IMR-90 (cell line): ENCODE results near the gene ZNF878. TPM values are rescaled to one million over a fixed set of nuclear protein-coding genes. Genes with fewer than 3 reads are reported as not detected.

ENCODE experiments used
- ATAC-seq: fragments of 200-7000 bp; cut with Tn5 transposase; 2 replicates; pipeline ENCODE4 v1.9.1; 2020; ENCODE audit warnings: low read depth, mild to moderate bottlenecking, moderate library complexity
- BruUV-seq: library from RNA; stranded (reverse); fragments of 400-500 nt; replicated peaks from 2 replicates; lab custom pipeline; 2021; lab: Mats Ljungman, UMichigan
- CTCF ChIA-PET: fragments of 300-600 bp; formaldehyde crosslinking; extraction: SDS; loops from one replicate; lab custom pipeline; 2021; ENCODE audit warnings: antibody characterized with exemption; lab: Yijun Ruan, JAX
- POLR2A ChIA-PET: fragments of 300-600 bp; sonication (Branson Sonifier 250); formaldehyde crosslinking; loops from one replicate; lab custom pipeline; 2022; ENCODE audit warnings: antibody characterized with exemption; ENCODE audit not compliant: unreplicated experiment; lab: Charles Lee
- DNase-seq: peaks from one replicate; pipeline ENCODE4 v3.0.0; 2013
- H2AFZ ChIP-seq: replicated peaks from 2 replicates; pipeline ENCODE3; 2013; ENCODE audit warnings: low read length, mild to moderate bottlenecking; ENCODE audit not compliant: poor library complexity
- H2AK5ac ChIP-seq: 2 replicates; pipeline ENCODE4 v1.6.1; 2013; ENCODE audit warnings: low read depth, low read length, inconsistent platforms
- H2AK9ac ChIP-seq: replicated peaks from 2 replicates; pipeline ENCODE3; 2013; ENCODE audit warnings: mild to moderate bottlenecking, low read depth, low read length, moderate library complexity; ENCODE audit not compliant: poor library complexity
- H2BK120ac ChIP-seq: 2 replicates; pipeline ENCODE4 v1.6.1; 2013; ENCODE audit warnings: low read depth, low read length, inconsistent platforms
- H2BK15ac ChIP-seq: 3 replicates; pipeline ENCODE4 v1.6.1; 2013; ENCODE audit warnings: low read depth, low read length, inconsistent platforms
- H2BK20ac ChIP-seq: 2 replicates; pipeline ENCODE4 v1.6.1; 2013; ENCODE audit warnings: low read depth, mild to moderate bottlenecking, inconsistent platforms, low read length, moderate library complexity
- H2BK5ac ChIP-seq: 2 replicates; pipeline ENCODE4 v1.6.1; 2013; ENCODE audit warnings: mild to moderate bottlenecking, low read depth, low read length, inconsistent platforms; ENCODE audit not compliant: poor library complexity, severe bottlenecking
- H3K14ac ChIP-seq: replicated peaks from 2 replicates; pipeline ENCODE4 v1.6.1; 2013; ENCODE audit warnings: low read depth, low read length, inconsistent platforms
- H3K18ac ChIP-seq: 2 replicates; pipeline ENCODE4 v1.6.1; 2013; ENCODE audit warnings: low read depth, low read length, control low read depth
- H3K23ac ChIP-seq: 2 replicates; pipeline ENCODE4 v1.6.1; 2013; ENCODE audit warnings: low read depth, low read length, inconsistent platforms
- H3K27ac ChIP-seq: 2 replicates; pipeline ENCODE4 v1.5.1; 2013; ENCODE audit warnings: mild to moderate bottlenecking, control low read depth, low read length; ENCODE audit not compliant: insufficient read depth
- H3K27me3 ChIP-seq: 2 replicates; pipeline ENCODE4 v1.6.1; 2013; ENCODE audit warnings: low read length; ENCODE audit not compliant: control insufficient read depth, insufficient read depth
- H3K36me3 ChIP-seq: 2 replicates; pipeline ENCODE4 v1.6.1; 2013; ENCODE audit warnings: low read length, mixed read lengths; ENCODE audit not compliant: control insufficient read depth, insufficient read depth
- H3K4ac ChIP-seq: 2 replicates; pipeline ENCODE4 v1.6.1; 2013; ENCODE audit warnings: low read depth, low read length, inconsistent platforms
- H3K4me1 ChIP-seq: 2 replicates; pipeline ENCODE4 v1.6.1; 2013; ENCODE audit warnings: low read length, mixed read lengths; ENCODE audit not compliant: control insufficient read depth, insufficient read depth
- H3K4me2 ChIP-seq: 2 replicates; pipeline ENCODE4 v1.6.1; 2013; ENCODE audit warnings: low read depth, mild to moderate bottlenecking, control low read depth, low read length, moderate library complexity
- H3K4me3 ChIP-seq: 2 replicates; pipeline ENCODE4 v1.5.1; 2013; ENCODE audit warnings: low read depth, mild to moderate bottlenecking, control low read depth, low read length, moderate library complexity; ENCODE audit not compliant: insufficient read depth
- H3K56ac ChIP-seq: 2 replicates; pipeline ENCODE4 v1.6.1; 2013; ENCODE audit warnings: low read length, inconsistent platforms; ENCODE audit not compliant: insufficient read depth; ENCODE audit errors: extremely low read depth
- H3K79me1 ChIP-seq, 2 experiments: 2 replicates each; pipeline ENCODE4 v1.6.1; 2013; ENCODE audit warnings: low read length in 2 of 2, inconsistent platforms in 1 of 2, low read depth in 1 of 2
- H3K9ac ChIP-seq: 2 replicates; pipeline ENCODE4 v1.6.1; 2013; ENCODE audit warnings: low read depth, low read length, control low read depth
- H3K9me1 ChIP-seq: 2 replicates; pipeline ENCODE4 v1.6.1; 2013; ENCODE audit warnings: low read length, inconsistent platforms; ENCODE audit not compliant: insufficient read depth
- H3K9me3 ChIP-seq: 2 replicates; pipeline ENCODE4 v1.6.1; 2013; ENCODE audit warnings: low read length; ENCODE audit not compliant: control insufficient read depth, insufficient read depth
- H4K20me1 ChIP-seq: 2 replicates; pipeline ENCODE4 v1.6.1; 2013; ENCODE audit warnings: low read length, inconsistent platforms; ENCODE audit not compliant: insufficient read depth
- H4K5ac ChIP-seq: 2 replicates; pipeline ENCODE4 v1.6.1; 2013; ENCODE audit warnings: mild to moderate bottlenecking, low read depth, low read length, control low read depth
- H4K8ac ChIP-seq, 2 experiments: 2 replicates each; pipeline ENCODE4 v1.6.1; 2013; ENCODE audit warnings: low read depth in 2 of 2, low read length in 2 of 2, control low read depth in 1 of 2, inconsistent platforms in 1 of 2
- H4K91ac ChIP-seq: 2 replicates; pipeline ENCODE4 v1.6.1; 2013; ENCODE audit warnings: low read depth, low read length, inconsistent platforms; ENCODE audit not compliant: insufficient read depth
- BHLHE40 ChIP-seq: fragments of 150-350 bp; IDR thresholded peaks from 2 replicates; pipeline ENCODE4 v1.6.1; 2016; ENCODE audit warnings: mild to moderate bottlenecking, low read depth, low read length
- CHD1 ChIP-seq: IDR thresholded peaks from 2 replicates; pipeline ENCODE4 v1.6.1; 2012; ENCODE audit warnings: low read depth, low read length, improper control_type of control experiment
- FOS ChIP-seq: fragments of 150-350 bp; IDR thresholded peaks from 2 replicates; pipeline ENCODE4 v1.6.1; 2016; ENCODE audit warnings: low read depth, low read length
- MAFK ChIP-seq: IDR thresholded peaks from 2 replicates; pipeline ENCODE4 v1.6.1; 2012; ENCODE audit warnings: low read depth, low read length, improper control_type of control experiment
- MAZ ChIP-seq: IDR thresholded peaks from 2 replicates; pipeline ENCODE4 v1.6.1; 2012; ENCODE audit warnings: low read depth, mild to moderate bottlenecking, low read length, improper control_type of control experiment, moderate library complexity, borderline replicate concordance
- MXI1 ChIP-seq: IDR thresholded peaks from 2 replicates; pipeline ENCODE4 v1.6.1; 2012; ENCODE audit warnings: low read depth, mild to moderate bottlenecking, low read length, moderate library complexity, borderline replicate concordance
- NFE2L2 ChIP-seq: fragments of 150-350 bp; IDR thresholded peaks from 2 replicates; pipeline ENCODE4 v1.6.1; 2016; ENCODE audit warnings: low read depth, mild to moderate bottlenecking, low read length
- POLR2A ChIP-seq: IDR thresholded peaks from 2 replicates; pipeline ENCODE4 v1.6.1; 2012; ENCODE audit warnings: mild to moderate bottlenecking, low read depth, low read length
- RFX5 ChIP-seq: IDR thresholded peaks from 2 replicates; pipeline ENCODE4 v1.8.0; 2012; ENCODE audit warnings: low read depth, mild to moderate bottlenecking, low read length, moderate library complexity
- SMC3 ChIP-seq: fragments of 150-350 bp; IDR thresholded peaks from 2 replicates; pipeline ENCODE4 v1.6.1; 2016; ENCODE audit warnings: low read depth, mild to moderate bottlenecking, antibody characterized with exemption, low read length, moderate library complexity
- WGBS, 2 experiments: methylation state at CpG; one replicate each; pipeline versions ENCODE4 v1.1.5 to v1.1.7; 2013; ENCODE audit warnings: missing lambda C conversion rate in 2 of 2; ENCODE audit not compliant: insufficient read length in 1 of 2; ENCODE audit errors: extremely low coverage in 2 of 2; 5-methylcytosine and 5-hydroxymethylcytosine counted together
- dilution Hi-C: fragments of 300-500 bp; cut with HindIII; formaldehyde crosslinking; loops from one replicate; pipeline ENCODE4 v1.14.3; 2018; ENCODE audit warnings: low sequenced_read_pairs; ENCODE audit not compliant: unreplicated experiment
- in situ Hi-C: fragments of 300-500 bp; cut with MboI; formaldehyde crosslinking; loops from 3 replicates; pipeline ENCODE4 v1.14.3; 2019; ENCODE audit warnings: low sequenced_read_pairs, inconsistent platforms, mixed read lengths
- intact Hi-C: fragments of 100-400 bp; cut with micrococcal nuclease; formaldehyde crosslinking; loops from 2 replicates; pipeline ENCODE4 v1.10.0; 2022
- polyA plus RNA-seq, 3 experiments: library from polyadenylated mRNA; depleted of rRNA; stranded (reverse); fragments of >200 nt; gene quantifications; 2 replicates each; pipeline ENCODE4 v1.2.3, GENCODE V29; 2012; ENCODE audit warnings: low replicate concordance in 1 of 3
- total RNA-seq: library from RNA; depleted of rRNA; stranded (reverse); fragments of >200 nt; gene quantifications from 2 replicates; pipeline ENCODE4 v1.2.3, GENCODE V29; 2012
- TF ChIP-seq, protein P1 (sequence below): conservative IDR thresholded peaks from 2 replicates; pipeline ENCODE4 v1.5.1; 2012; ENCODE audit warnings: mild to moderate bottlenecking, low read depth, low read length, improper control_type of control experiment
- TF ChIP-seq, protein P2 (sequence below): fragments of 150-350 bp; IDR thresholded peaks from 2 replicates; pipeline ENCODE4 v1.6.1; 2016; ENCODE audit warnings: low read depth, mild to moderate bottlenecking, low read length, moderate library complexity, borderline replicate concordance

Gene ZNF878
- total and polyA plus RNA-seq, 2 of the 4 experiments (the other 2 are of a cell fraction) = 0.05 to 0.36 TPM

GRCh38 chr19:12064590-12065538 is 12.1 kb upstream of the ZNF878 start, which contains the start of gene ZNF844 (continued):
- TF ChIP-seq BHLHE40 (peak; percentile 12; the same call in 1 of the 2 replicates), MAZ (peak; percentile 69; the same call in 1 of the 2 replicates), MAFK (no peak), POLR2A (peak; percentile 90)

- Histone ChIP-seq H3K4me3 (no peak overlapping the region), H3K14ac (no peak overlapping the region), H3K4me1 (no peaks in the 10 kb centered on the region), H4K91ac (no peak overlapping the region), H2BK15ac (no peak overlapping the region), H3K18ac (no peak overlapping the region), H3K9ac (no peak overlapping the region), H3K23ac (no peak overlapping the region), H2BK120ac (no peak overlapping the region), H4K5ac (no peak overlapping the region), H3K9me3 (no peaks in the 10 kb centered on the region), H2AK5ac (no peak overlapping the region), H2AFZ (no peak overlapping the region), H3K4ac (no peak overlapping the region), H2BK5ac (no peak overlapping the region), H3K56ac (no peak overlapping the region), H2BK20ac (no peak overlapping the region), H3K79me1 (no peaks in the 10 kb centered on the region), H3K36me3 (no peaks in the 10 kb centered on the region), H3K27me3 (no peaks in the 10 kb centered on the region; the same call in 1 of the 2 replicates), H3K27ac (no peak overlapping the region), H2AK9ac (no peak overlapping the region), H4K20me1 (no peaks in the 10 kb centered on the region), H3K4me2 (no peak overlapping the region), H4K8ac (no peak overlapping the region), H3K9me1 (no peaks in the 10 kb centered on the region)
- BruUV-seq = no TSS peak
- intact Hi-C loops = loop anchor here (10.0 kb wide), 1 partner anchor 131 kb away; the partner anchor contains the start of gene ZNF700
- dilution Hi-C loops = no loop called here
- CTCF ChIA-PET = no interaction called here
- ATAC-seq (no peak), DNase-seq (no peak)
- POLR2A ChIA-PET = no interaction called here
- TF ChIP-seq, protein P1, sequence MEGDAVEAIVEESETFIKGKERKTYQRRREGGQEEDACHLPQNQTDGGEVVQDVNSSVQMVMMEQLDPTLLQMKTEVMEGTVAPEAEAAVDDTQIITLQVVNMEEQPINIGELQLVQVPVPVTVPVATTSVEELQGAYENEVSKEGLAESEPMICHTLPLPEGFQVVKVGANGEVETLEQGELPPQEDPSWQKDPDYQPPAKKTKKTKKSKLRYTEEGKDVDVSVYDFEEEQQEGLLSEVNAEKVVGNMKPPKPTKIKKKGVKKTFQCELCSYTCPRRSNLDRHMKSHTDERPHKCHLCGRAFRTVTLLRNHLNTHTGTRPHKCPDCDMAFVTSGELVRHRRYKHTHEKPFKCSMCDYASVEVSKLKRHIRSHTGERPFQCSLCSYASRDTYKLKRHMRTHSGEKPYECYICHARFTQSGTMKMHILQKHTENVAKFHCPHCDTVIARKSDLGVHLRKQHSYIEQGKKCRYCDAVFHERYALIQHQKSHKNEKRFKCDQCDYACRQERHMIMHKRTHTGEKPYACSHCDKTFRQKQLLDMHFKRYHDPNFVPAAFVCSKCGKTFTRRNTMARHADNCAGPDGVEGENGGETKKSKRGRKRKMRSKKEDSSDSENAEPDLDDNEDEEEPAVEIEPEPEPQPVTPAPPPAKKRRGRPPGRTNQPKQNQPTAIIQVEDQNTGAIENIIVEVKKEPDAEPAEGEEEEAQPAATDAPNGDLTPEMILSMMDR = no peak
- TF ChIP-seq SMC3 (no peak), NFE2L2 (no peak), POLR2A (no peak), MXI1 (no peak), FOS (no peak), MAFK (no peak), RFX5 (no peak), CHD1 (no peak)
- TF ChIP-seq, protein P2, sequence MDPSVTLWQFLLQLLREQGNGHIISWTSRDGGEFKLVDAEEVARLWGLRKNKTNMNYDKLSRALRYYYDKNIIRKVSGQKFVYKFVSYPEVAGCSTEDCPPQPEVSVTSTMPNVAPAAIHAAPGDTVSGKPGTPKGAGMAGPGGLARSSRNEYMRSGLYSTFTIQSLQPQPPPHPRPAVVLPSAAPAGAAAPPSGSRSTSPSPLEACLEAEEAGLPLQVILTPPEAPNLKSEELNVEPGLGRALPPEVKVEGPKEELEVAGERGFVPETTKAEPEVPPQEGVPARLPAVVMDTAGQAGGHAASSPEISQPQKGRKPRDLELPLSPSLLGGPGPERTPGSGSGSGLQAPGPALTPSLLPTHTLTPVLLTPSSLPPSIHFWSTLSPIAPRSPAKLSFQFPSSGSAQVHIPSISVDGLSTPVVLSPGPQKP = no peak
- 43% methylated on average over 1 of the region's 5 CpGs; no CpG with 5 or more reads in 1 of the 2 experiments for WGBS, 2 experiments
- in situ Hi-C loops = loop anchor here (5.0 kb wide), 1 partner anchor 87 kb away; the partner anchor contains the start of gene ZNF20
Observed at GRCh38 chr19:12055784-12056183, 3.0 kb upstream of the ZNF878 start.
